Activated CD8-positive, alpha-beta memory T cell treated with anti-CD3 and anti-CD28 coated beads, Interleukin-2, amount 50 U/mL, for 1 hour (primary cell): ENCODE data around the gene RXRG.

ENCODE experiments used
- DNase-seq: peaks from one replicate; pipeline ENCODE4 v3.0.0-alpha.2; 2020; ENCODE audit errors: extremely low read depth

The RXRG gene

GRCh38 chr1:165449131-165449530 is 4.2 kb upstream of the RXRG start:
- no peak for DNase-seq

GRCh38 chr1:165445388-165445787 is 462 bp upstream of the RXRG start:
- no peak for DNase-seq

- no peak for DNase-seq
Observed at GRCh38 chr1:165443539-165444311, 1.2 kb downstream of the RXRG start.

GRCh38 chr1:165442653-165443052 is 2.3 kb downstream of the RXRG start:
- DNase-seq = no peak

- no peak for DNase-seq
Observed at GRCh38 chr1:165442053-165442452, 2.9 kb downstream of the RXRG start.

- DNase-seq = no peak
Observed at GRCh38 chr1:165441166-165441880, 3.6 kb downstream of the RXRG start.

GRCh38 chr1:165439330-165439729 is 5.6 kb downstream of the RXRG start:
- no peak for DNase-seq

- DNase-seq = no peak
Observed at GRCh38 chr1:165436994-165437393, 7.9 kb downstream of the RXRG start.

GRCh38 chr1:165435801-165436200 is 9.1 kb downstream of the RXRG start:
- DNase-seq = no peak

- no peak for DNase-seq
Observed at GRCh38 chr1:165434281-165434680, 10.6 kb downstream of the RXRG start.

- DNase-seq = no peak
Observed at GRCh38 chr1:165431079-165431478, 13.8 kb downstream of the RXRG start.

GRCh38 chr1:165426745-165427144 is 18.2 kb downstream of the RXRG start:
- no peak for DNase-seq

- DNase-seq = no peak
Observed at GRCh38 chr1:165425621-165426020, 19.3 kb downstream of the RXRG start.

- DNase-seq = no peak
Observed at GRCh38 chr1:165424454-165425216, 20.3 kb downstream of the RXRG start.

- no peak for DNase-seq
Observed at GRCh38 chr1:165423136-165423535, 21.8 kb downstream of the RXRG start.

- DNase-seq = no peak
Observed at GRCh38 chr1:165420655-165421054, 24.3 kb downstream of the RXRG start.

GRCh38 chr1:165419839-165420238 is 25.1 kb downstream of the RXRG start:
- DNase-seq = no peak

GRCh38 chr1:165418195-165418594 is 26.7 kb downstream of the RXRG start:
- no peak for DNase-seq

- no peak for DNase-seq
Observed at GRCh38 chr1:165416876-165417275, 28.1 kb downstream of the RXRG start.

GRCh38 chr1:165415068-165415467 is 29.9 kb downstream of the RXRG start:
- DNase-seq = no peak

- DNase-seq = no peak
Observed at GRCh38 chr1:165414620-165415019, 30.3 kb downstream of the RXRG start.

- DNase-seq = no peak
Observed at GRCh38 chr1:165411396-165411795, 33.5 kb downstream of the RXRG start.
